GM23338 (cell line): ENCODE data around the gene KRT24.

Experiments used
- CTCF ChIP-seq, 2 experiments: fragments of 200-600 bp in 1 of 2; sonication (generic) in 1 of 2; conservative IDR thresholded peaks; 2 replicates each; pipeline versions ENCODE4 v1.5.1 to v1.6.1; 2016 to 2017; ENCODE audit warnings: antibody characterized with exemption in 2 of 2, low read depth in 2 of 2, mild to moderate bottlenecking in 2 of 2, moderate library complexity in 1 of 2
- EZH2 ChIP-seq: fragments of 200-600 bp; sonication (generic); IDR thresholded peaks from one replicate; pipeline ENCODE4 v1.8.0; 2017; ENCODE audit warnings: antibody characterized with exemption, mild to moderate bottlenecking, low read depth; ENCODE audit not compliant: unreplicated experiment
- EZH2phosphoT487 ChIP-seq: fragments of 200-600 bp; sonication (generic); IDR thresholded peaks from one replicate; pipeline ENCODE4 v1.8.1; 2018; ENCODE audit warnings: antibody characterized with exemption; ENCODE audit not compliant: unreplicated experiment
- JUNB ChIP-seq: IDR thresholded peaks from one replicate; pipeline ENCODE4 v1.6.1; 2016; ENCODE audit warnings: antibody characterized with exemption; ENCODE audit not compliant: unreplicated experiment
- POLR2AphosphoS5 ChIP-seq: IDR thresholded peaks from 2 replicates; pipeline ENCODE4 v1.6.1; 2016; ENCODE audit warnings: antibody characterized with exemption, low read depth

- no peak for TF ChIP-seq CTCF (conservative IDR thresholded peaks at IDR 0.05; ENCODE audit: low read depth in 2 of 2)
- TF ChIP-seq EZH2 = no peak
- no peak for TF ChIP-seq POLR2AphosphoS5
- TF ChIP-seq JUNB = no peak
- TF ChIP-seq EZH2phosphoT487 = no peak
Measured at GRCh38 chr17:40738553-40738952, 35.0 kb upstream of the KRT24 start.
